Measurements from ENCODE around the gene ITGA2B.
"Not testable (repeated sequence)": the region's sequence is repeated elsewhere in the genome, so short reads cannot be mapped to it uniquely, and the experiment has no call there.

GRCh38 chr17:44347206-44348055 lies 42.0 kb downstream of the ITGA2B start:
- not testable (repeated sequence) for TF ChIP-seq EP300, POLR2A (IDR thresholded peaks at IDR 0.05)
